ENCODE measurements around the gene CUBN.

Gene CUBN

DNA sequence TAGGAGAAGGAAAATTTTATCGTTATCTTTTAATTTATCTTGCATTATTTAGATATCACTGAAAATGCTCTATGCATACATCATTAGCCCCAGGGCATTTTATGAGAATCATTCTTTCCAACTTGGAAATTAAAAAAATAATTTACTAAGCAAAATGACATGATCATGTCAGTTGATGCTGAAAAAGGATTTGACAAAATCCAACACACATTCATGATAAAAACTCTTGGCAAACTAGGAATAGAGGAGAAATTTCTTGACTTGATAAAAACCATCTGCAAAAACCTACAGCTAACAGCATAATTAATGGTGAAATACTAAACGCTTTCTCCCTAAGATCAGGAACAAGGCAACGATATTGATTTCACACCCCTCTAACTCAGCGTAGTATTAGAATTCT lies 272.2 kb downstream of the CUBN start:
- no peak overlapping the region for H3K27ac Mint-ChIP-seq
- H3K36me3 Mint-ChIP-seq (ENCODE audit: low read depth) = no peaks in the 10 kb centered on the region
- no peak for DNase-seq (ENCODE audit: low spot score)
- H3K4me3 Mint-ChIP-seq = no peak overlapping the region
- H3K4me1 Mint-ChIP-seq (ENCODE audit: low read depth) = no peaks in the 10 kb centered on the region
- peaks cover 10% of the 10 kb centered on the region for H3K27me3 Mint-ChIP-seq (ENCODE audit: low read depth)
- no peaks in the 10 kb centered on the region for H3K9me3 Mint-ChIP-seq

DNA sequence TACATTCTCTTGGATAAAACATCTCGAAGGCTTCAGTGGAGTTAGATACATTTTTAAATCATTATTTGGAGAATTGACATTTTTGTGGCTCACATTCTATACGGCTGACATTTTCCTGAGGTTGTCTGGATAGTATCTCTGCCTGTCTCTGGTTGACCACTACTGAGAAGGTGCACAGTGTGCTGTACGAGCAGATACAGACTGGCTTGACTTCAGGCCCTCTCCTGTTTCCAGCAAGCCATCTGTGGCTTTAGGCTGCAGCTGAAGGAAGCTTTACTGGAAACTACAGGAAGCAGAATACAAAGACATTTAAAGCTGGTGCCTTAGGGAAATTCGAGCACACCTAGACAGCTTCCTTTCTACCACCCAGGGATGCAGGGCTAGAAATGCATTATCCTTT lies 273.0 kb downstream of the CUBN start:
- Mint-ChIP-seq H3K4me3 (no peak overlapping the region), H3K4me1 (ENCODE audit: low read depth) (no peaks in the 10 kb centered on the region), H3K27me3 (ENCODE audit: low read depth) (peaks cover 10% of the 10 kb centered on the region), H3K27ac (no peak overlapping the region), H3K9me3 (no peaks in the 10 kb centered on the region), H3K36me3 (ENCODE audit: low read depth) (no peaks in the 10 kb centered on the region)
- no peak for DNase-seq (ENCODE audit: low spot score)

DNA sequence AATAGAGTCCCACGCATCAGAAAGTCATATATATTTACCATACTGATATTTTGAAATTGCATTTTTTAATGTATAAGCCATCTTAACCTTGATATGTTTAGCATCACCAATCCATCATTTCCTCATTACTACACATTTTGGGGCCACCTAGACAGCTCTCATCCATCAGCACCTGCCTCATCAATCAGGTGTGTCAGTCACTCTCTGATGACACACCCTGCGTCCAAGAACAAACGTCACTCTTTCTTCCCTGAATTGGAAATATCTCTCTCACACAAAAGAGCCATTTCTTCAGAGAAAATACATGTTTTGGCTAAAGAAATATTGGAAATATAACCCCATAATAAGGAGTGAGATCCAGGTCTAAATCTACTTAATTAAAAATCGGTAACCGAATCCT lies 273.5 kb downstream of the CUBN start:
- Mint-ChIP-seq H3K36me3 (ENCODE audit: low read depth) (no peaks in the 10 kb centered on the region), H3K27ac (no peak overlapping the region), H3K27me3 (ENCODE audit: low read depth) (peaks cover 8% of the 10 kb centered on the region), H3K9me3 (no peaks in the 10 kb centered on the region), H3K4me1 (ENCODE audit: low read depth) (no peaks in the 10 kb centered on the region), H3K4me3 (no peak overlapping the region)
- DNase-seq (ENCODE audit: low spot score) = no peak

DNA sequence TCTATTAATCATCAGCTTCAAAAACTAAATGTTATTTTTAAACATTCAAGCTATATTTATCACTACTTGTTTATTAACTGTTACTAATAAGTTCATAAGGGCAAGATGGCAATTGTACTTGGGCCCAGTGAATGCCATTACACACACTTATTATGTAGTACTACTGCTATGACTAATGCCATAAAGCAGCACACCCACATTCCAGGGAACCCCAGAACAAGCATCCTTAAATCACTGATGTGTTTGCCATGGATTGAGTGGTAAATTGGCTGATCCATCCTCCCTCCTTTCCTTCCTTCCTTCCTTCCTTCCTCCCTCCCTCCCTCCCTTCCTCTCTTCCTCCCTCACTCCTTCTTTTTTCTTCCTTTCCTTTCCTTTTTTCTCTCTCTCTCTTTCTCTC lies 275.0 kb downstream of the CUBN start:
- no peaks in the 10 kb centered on the region for H3K4me1 Mint-ChIP-seq (ENCODE audit: low read depth)
- H3K27me3 Mint-ChIP-seq (ENCODE audit: low read depth) = peaks cover 15% of the 10 kb centered on the region
- no peaks in the 10 kb centered on the region for H3K9me3 Mint-ChIP-seq
- H3K36me3 Mint-ChIP-seq (ENCODE audit: low read depth) = no peaks in the 10 kb centered on the region
- H3K4me3 Mint-ChIP-seq = no peak overlapping the region
- DNase-seq (ENCODE audit: low spot score) = no peak
- no peak overlapping the region for H3K27ac Mint-ChIP-seq

DNA sequence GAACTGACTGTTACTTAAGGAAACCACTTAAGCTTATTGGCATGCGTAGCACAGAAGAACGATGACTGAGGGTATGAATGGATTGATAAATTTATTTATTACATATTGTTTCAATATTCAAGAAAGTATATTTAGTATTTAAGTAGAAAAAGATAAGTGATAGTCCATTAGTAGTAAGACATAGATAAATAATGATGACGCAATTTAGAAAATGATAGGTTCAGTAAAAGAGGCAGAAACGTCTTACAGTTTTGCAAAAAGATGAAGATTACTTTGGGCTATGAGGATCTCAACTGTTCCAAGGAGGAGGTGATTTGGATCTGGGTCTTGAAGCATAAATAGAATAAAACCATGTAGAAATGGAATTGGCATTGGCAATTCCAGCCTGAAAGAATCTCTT lies 275.8 kb downstream of the CUBN start:
- Mint-ChIP-seq H3K27me3 (ENCODE audit: low read depth) (peaks cover 15% of the 10 kb centered on the region), H3K4me3 (no peak overlapping the region), H3K36me3 (ENCODE audit: low read depth) (no peaks in the 10 kb centered on the region), H3K27ac (no peak overlapping the region), H3K9me3 (no peaks in the 10 kb centered on the region), H3K4me1 (ENCODE audit: low read depth) (no peaks in the 10 kb centered on the region)
- DNase-seq (ENCODE audit: low spot score) = no peak

DNA sequence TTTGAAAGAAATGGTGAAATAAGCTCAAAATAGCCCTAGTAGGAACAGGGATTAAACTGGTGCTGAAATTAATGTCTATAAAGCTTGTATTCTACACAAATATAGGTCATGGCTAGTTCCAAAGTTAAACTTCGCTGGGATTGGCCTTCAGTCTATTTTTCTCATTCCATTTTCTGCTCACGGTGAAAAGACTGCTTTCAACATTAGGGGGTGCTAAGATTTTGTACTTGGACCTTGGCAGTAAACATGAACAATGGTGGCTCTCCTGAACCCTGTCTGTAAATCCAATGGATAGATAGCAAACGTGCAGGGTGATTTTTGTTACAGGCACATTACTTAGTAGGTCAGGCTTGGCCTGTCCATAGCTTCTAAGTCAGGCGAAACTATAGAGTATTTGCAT lies 276.4 kb downstream of the CUBN start:
- no peaks in the 10 kb centered on the region for H3K36me3 Mint-ChIP-seq (ENCODE audit: low read depth)
- no peak for DNase-seq (ENCODE audit: low spot score)

DNA sequence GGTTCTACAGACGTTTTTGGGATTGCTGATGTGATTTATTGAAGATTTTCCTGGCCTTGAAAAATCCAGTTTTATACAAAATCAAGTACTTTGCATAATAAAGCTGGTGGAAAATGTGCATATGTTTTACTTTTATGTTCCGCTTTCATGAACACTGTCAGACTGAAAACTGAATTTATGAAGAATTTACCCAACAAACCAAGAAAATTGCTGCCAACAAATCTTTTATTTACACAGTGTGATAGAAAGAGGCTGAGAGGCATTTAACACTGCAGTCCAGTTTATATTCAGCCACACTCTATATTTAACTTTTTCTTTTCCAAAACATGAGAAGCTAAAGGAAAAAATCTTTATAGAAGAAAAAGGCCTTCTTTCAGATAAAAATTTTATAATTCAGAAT lies 277.0 kb downstream of the CUBN start:
- no peak for DNase-seq (ENCODE audit: low spot score)
- Mint-ChIP-seq H3K36me3 (ENCODE audit: low read depth) (no peaks in the 10 kb centered on the region), H3K9me3 (no peaks in the 10 kb centered on the region), H3K27ac (no peak overlapping the region), H3K4me3 (no peak overlapping the region), H3K4me1 (ENCODE audit: low read depth) (no peaks in the 10 kb centered on the region), H3K27me3 (ENCODE audit: low read depth) (peaks cover 15% of the 10 kb centered on the region)

More for the DNA sequence above, 276.4 kb downstream of the CUBN start:
- H3K4me1 Mint-ChIP-seq (ENCODE audit: low read depth) = no peaks in the 10 kb centered on the region
- no peak overlapping the region for H3K27ac Mint-ChIP-seq
- H3K4me3 Mint-ChIP-seq = no peak overlapping the region
- H3K9me3 Mint-ChIP-seq = no peaks in the 10 kb centered on the region
- peaks cover 15% of the 10 kb centered on the region for H3K27me3 Mint-ChIP-seq (ENCODE audit: low read depth)

DNA sequence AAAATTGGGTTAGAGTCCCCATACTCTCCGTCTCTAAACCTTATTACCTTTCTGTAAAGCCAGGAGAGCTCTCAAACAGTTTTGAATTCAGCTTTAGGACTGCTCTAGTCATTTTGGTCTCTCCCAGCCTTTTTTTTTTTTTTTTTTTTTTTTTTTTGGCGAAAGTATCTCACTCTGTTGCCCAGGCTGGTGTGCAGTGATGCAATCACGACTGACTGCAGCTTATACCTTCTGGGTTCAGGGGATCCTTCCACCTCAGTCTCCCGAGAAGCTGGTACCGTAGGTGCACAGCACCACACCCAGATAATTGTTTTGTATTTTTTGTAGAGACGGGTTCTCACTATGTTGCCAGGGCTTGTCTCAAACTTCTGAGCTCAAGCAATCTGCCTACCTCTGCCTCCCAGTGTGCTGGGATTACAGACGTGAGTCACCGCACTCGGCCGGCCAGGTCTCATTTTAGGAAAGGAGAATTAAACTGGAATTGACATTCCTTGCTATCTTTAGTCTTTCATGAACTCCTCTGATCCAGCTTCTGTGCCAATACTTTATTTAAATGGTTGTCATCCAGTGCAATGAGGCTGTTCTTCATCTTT lies 281.0 kb downstream of the CUBN start:
- Mint-ChIP-seq H3K27ac (no peak overlapping the region), H3K4me3 (no peak overlapping the region), H3K4me1 (ENCODE audit: low read depth) (no peaks in the 10 kb centered on the region), H3K9me3 (no peaks in the 10 kb centered on the region), H3K36me3 (ENCODE audit: low read depth) (no peaks in the 10 kb centered on the region), H3K27me3 (ENCODE audit: low read depth) (peaks cover 10% of the 10 kb centered on the region)
- no peak for DNase-seq (ENCODE audit: low spot score)

DNA sequence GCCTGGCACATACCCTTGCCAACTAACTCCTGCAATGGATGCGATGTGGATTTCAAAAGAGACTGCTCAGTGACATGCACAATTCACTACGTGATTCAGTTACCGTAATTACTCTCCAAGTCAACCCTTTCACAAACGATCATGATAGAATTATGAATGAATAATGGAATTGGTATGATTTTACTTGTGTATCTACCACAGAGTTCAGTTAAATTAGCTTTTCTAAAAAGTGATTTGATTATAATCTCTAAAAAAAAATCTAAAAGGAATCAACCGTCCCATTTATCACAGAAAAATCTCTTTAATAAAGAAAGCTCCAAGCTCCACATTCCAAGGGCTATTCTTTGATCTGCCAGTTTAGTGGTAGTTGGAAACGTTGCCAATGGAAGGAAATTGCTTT lies 282.0 kb downstream of the CUBN start:
- peaks cover 16% of the 10 kb centered on the region for H3K27me3 Mint-ChIP-seq (ENCODE audit: low read depth)
- H3K27ac Mint-ChIP-seq = no peak overlapping the region
- peaks cover 1% of the 10 kb centered on the region for H3K4me1 Mint-ChIP-seq (ENCODE audit: low read depth)
- H3K36me3 Mint-ChIP-seq (ENCODE audit: low read depth) = no peaks in the 10 kb centered on the region
- H3K4me3 Mint-ChIP-seq = no peak overlapping the region
- DNase-seq (ENCODE audit: low spot score) = no peak
- no peaks in the 10 kb centered on the region for H3K9me3 Mint-ChIP-seq

DNA sequence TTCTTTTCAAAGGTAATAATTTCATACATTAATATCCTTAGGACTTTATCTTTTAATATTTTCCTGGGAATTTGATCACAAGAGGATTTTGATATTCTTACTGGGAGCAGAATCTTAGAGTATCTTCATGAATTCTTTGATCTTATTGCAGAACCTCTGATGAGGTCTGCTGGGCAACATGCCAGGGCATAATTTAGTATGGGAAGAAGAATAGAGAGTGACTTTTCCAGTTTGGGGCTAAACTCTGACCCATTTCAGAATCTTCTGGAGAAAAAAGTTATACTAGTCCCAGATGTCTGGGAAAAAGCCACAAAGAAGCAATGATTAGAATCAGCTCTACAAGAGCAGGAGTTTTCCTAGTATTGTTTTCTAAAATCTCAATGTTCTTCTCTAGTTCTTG lies 284.4 kb downstream of the CUBN start:
- H3K27ac Mint-ChIP-seq = no peak overlapping the region
- no peak for DNase-seq (ENCODE audit: low spot score)
- H3K4me1 Mint-ChIP-seq (ENCODE audit: low read depth) = peaks cover 1% of the 10 kb centered on the region
- no peak overlapping the region for H3K4me3 Mint-ChIP-seq
- H3K27me3 Mint-ChIP-seq (ENCODE audit: low read depth) = peaks cover 25% of the 10 kb centered on the region
- H3K9me3 Mint-ChIP-seq = no peaks in the 10 kb centered on the region
- H3K36me3 Mint-ChIP-seq (ENCODE audit: low read depth) = no peaks in the 10 kb centered on the region

DNA sequence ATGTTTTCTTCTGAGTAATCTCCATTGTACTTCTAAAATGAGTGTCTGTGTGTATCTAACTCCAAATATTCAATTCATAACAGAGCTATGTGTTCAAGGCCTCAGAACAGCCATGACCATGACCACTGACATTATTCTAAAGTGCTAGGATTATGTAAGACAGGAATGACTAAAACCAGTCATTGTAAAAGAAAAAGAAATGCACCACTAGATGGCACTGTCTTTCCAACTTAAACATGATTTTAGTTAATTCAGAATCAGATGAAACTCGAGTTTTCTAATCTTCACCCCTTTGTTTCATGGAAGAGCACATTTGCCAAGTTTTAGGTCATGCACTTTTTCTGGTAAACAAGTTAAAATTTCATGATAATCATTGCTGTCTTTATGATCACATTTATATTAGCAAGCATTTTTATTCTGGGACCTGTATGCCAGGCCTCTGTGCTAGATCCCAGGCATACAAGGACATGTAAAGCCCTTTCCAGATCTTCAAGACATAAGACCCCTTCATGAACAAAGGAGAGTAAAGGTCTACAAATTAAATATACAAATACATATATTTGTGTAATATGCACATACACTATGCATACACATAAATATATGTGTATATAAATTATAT lies 286.2 kb downstream of the CUBN start:
- Mint-ChIP-seq H3K4me1 (ENCODE audit: low read depth) (peaks cover 1% of the 10 kb centered on the region), H3K9me3 (no peaks in the 10 kb centered on the region), H3K36me3 (ENCODE audit: low read depth) (no peaks in the 10 kb centered on the region), H3K27ac (no peak overlapping the region), H3K27me3 (ENCODE audit: low read depth) (peaks cover 20% of the 10 kb centered on the region), H3K4me3 (no peak overlapping the region)
- DNase-seq (ENCODE audit: low spot score) = no peak

DNA sequence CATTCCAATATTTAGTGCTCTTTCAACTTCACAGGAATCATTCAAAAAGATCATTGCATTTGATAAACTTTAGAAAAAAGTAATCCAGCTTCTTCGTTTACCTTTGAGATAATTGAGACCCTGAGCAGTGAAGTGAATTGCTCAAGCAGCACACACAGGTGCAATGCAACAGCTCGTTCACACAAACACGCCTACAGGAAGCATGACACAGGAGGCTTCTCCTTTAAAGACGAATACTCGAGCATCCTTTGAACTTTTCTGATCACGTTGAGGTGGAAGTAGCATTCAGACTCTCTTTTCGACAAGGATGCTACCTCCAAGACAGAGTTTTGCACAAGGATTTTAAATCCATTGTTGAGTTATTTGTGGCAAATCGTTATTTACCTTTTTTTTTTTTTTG lies 294.4 kb downstream of the CUBN start:
- H3K27me3 Mint-ChIP-seq (ENCODE audit: low read depth) = peaks cover 7% of the 10 kb centered on the region
- peaks cover 19% of the 10 kb centered on the region for H3K4me1 Mint-ChIP-seq (ENCODE audit: low read depth)
- H3K36me3 Mint-ChIP-seq (ENCODE audit: low read depth) = no peaks in the 10 kb centered on the region
- H3K9me3 Mint-ChIP-seq = no peaks in the 10 kb centered on the region
- no peak overlapping the region for H3K27ac Mint-ChIP-seq
- H3K4me3 Mint-ChIP-seq = peak overlapping the region; percentile 50
- DNase-seq (ENCODE audit: low spot score) = no peak

DNA sequence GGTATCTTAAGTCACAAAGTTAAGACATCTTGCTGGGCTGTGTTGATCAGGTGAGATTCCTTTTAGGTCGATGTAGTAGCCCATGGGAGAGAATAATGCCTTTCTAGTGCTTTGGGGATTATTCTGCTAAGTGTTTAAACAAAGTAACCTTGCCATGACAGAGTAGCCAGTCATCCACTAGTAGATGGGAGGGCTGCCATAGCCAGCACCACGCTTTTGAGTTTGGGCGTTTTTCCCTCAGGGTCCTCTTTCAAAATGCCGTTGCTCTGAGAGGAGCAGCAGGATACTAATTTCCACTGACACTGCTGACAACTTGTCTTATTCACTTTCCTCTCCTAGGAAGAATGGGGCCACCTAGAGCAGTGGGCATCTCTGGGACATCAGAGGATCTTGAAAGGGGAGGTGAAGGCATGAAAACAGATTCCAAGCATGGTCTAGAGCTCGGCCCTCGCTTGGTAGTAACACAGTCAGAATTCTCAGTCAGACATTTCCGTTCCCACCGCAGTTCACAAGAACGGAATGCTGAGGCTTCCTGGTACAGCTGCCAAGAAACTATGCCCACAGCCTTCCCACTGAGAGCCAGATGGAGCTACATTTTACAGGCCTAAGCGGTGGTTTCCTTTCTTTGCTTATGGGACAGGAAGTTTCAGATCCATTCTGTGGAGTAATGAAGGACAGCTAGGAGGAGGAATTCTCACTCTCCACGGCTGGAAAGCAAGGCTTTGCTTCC lies 297.1 kb downstream of the CUBN start:
- H3K9me3 Mint-ChIP-seq = no peaks in the 10 kb centered on the region
- no peak overlapping the region for H3K27ac Mint-ChIP-seq
- peaks cover 10% of the 10 kb centered on the region for H3K27me3 Mint-ChIP-seq (ENCODE audit: low read depth)
- no peaks in the 10 kb centered on the region for H3K36me3 Mint-ChIP-seq (ENCODE audit: low read depth)
- H3K4me1 Mint-ChIP-seq (ENCODE audit: low read depth) = peaks cover 23% of the 10 kb centered on the region
- H3K4me3 Mint-ChIP-seq = no peak overlapping the region
- no peak for DNase-seq (ENCODE audit: low spot score)

DNA sequence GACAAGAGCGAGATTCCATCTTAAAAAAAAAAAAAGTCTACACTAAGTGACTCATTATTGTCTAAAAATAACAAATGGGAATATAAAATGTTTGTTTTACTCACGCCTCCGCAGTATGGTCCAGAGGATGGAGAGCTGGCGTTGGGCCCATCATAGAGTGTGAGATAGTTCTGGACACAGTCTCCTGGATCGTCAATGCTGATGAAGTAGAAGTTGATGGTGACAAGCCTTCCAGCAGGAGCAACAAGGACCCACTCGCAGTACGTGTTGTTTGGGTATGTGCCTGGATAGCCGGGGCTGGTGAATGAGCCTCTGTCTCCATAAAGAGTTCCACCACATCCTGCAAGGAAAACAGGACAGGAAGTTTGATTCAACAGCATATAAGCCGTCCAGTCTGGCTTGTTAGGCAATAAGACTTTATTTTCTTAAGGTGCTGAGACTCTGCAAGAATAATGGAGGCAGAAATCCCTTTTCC lies 300.9 kb downstream of the CUBN start:
- no peaks in the 10 kb centered on the region for H3K9me3 Mint-ChIP-seq
- H3K4me1 Mint-ChIP-seq (ENCODE audit: low read depth) = peaks cover 6% of the 10 kb centered on the region
- H3K27ac Mint-ChIP-seq = no peak overlapping the region
- DNase-seq (ENCODE audit: low spot score) = no peak
- no peaks in the 10 kb centered on the region for H3K36me3 Mint-ChIP-seq (ENCODE audit: low read depth)
- H3K27me3 Mint-ChIP-seq (ENCODE audit: low read depth) = peaks cover 17% of the 10 kb centered on the region
- no peak overlapping the region for H3K4me3 Mint-ChIP-seq

Measured in T-helper 2 cell treated with Interferon-gamma antibody and Interleukin-4, amounts not matched to agents 5 μg/mL and 100 μg/mL, for 36 hours (primary cell).